Lung (tissue), 12 donors: ENCODE measurements around the gene FSTL1. TPM values are rescaled to one million over a fixed set of nuclear protein-coding genes. Genes with fewer than 3 reads are reported as not detected.

Source experiments
- ATAC-seq: fragments of 200-7000 bp; cut with Tn5 transposase; one replicate; pipeline ENCODE4 v1.9.1; 2020; ENCODE audit warnings: moderate number of reproducible peaks; ENCODE audit not compliant: insufficient read depth, low FRiP score
- DNase-seq, 3 donors: peaks; one replicate each; pipeline ENCODE4 v3.0.0-alpha.2; 2013 to 2017
- H3K27ac ChIP-seq, 2 donors: one replicate each; pipeline ENCODE4 v1.5.1; 2013; ENCODE audit warnings: mild to moderate bottlenecking in 2 of 2, moderate library complexity in 2 of 2, control low read depth in 1 of 2, inconsistent platforms in 1 of 2, low read depth in 1 of 2, low read length in 1 of 2
- H3K27me3 ChIP-seq, 3 donors: one replicate each; pipeline ENCODE4 v1.5.1; 2013; ENCODE audit warnings: low read length in 2 of 3; ENCODE audit not compliant: control insufficient read depth in 3 of 3, insufficient read depth in 3 of 3
- H3K36me3 ChIP-seq, 4 donors: one replicate each; pipeline ENCODE4 v1.5.1; 2013; ENCODE audit warnings: low read length in 4 of 4, mild to moderate bottlenecking in 1 of 4, moderate library complexity in 1 of 4; ENCODE audit not compliant: control insufficient read depth in 4 of 4, insufficient read depth in 4 of 4
- H3K4me1 ChIP-seq, 5 donors: one replicate each; pipeline ENCODE4 v1.5.1; 2013; ENCODE audit warnings: low read length in 5 of 5, mild to moderate bottlenecking in 2 of 5, moderate library complexity in 1 of 5; ENCODE audit not compliant: control insufficient read depth in 5 of 5, insufficient read depth in 5 of 5
- H3K4me3 ChIP-seq: one replicate; pipeline ENCODE4 v1.5.1; 2013; ENCODE audit warnings: mild to moderate bottlenecking, control low read depth, moderate library complexity
- H3K9ac ChIP-seq, 2 donors: one replicate each; pipeline ENCODE4 v1.5.1; 2013; ENCODE audit warnings: low read length in 2 of 2, control low read depth in 1 of 2; ENCODE audit not compliant: insufficient read depth in 1 of 2
- H3K9me3 ChIP-seq, 4 donors: one replicate each; pipeline ENCODE4 v1.5.1; 2013; ENCODE audit warnings: low read length in 3 of 4, mild to moderate bottlenecking in 1 of 4, moderate library complexity in 1 of 4; ENCODE audit not compliant: control insufficient read depth in 4 of 4, insufficient read depth in 3 of 4
- WGBS, 2 donors: extraction: QIAGEN DNeasy Blood & Tissue Kit; methylation state at CpG; one replicate each; pipeline ENCODE4 v1.1.7; 2013; 5-methylcytosine and 5-hydroxymethylcytosine counted together
- polyA plus RNA-seq, 2 donors: library from polyadenylated mRNA; stranded (reverse); fragments of 200-250 nt; gene quantifications; one replicate each; pipeline ENCODE4 v1.2.1, GENCODE V29; 2013
- total RNA-seq, 2 donors: library from RNA; depleted of rRNA in 1 of 2; stranded (reverse); fragments of >200 nt in 1 of 2; gene quantifications; one replicate each; pipeline ENCODE4 v1.2.1, GENCODE V29; 2014 to 2021
- TF ChIP-seq, protein P1 (sequence below): IDR thresholded peaks from 2 replicates; pipeline ENCODE4 v1.5.1; 2012; ENCODE audit warnings: mild to moderate bottlenecking; ENCODE audit errors: control extremely low read depth, extremely low read depth
- donor health status: control.
- donor health status: control.
- donor health status: Bipolar disorder and iron deficiency.
- donor health status: healthy.
- donor health status: DM: yes; HTN: yes; CAD: no.

FSTL1 gene
- total and polyA plus RNA-seq, 4 donors: 24.9 to 544 (median 192) TPM

DNA sequence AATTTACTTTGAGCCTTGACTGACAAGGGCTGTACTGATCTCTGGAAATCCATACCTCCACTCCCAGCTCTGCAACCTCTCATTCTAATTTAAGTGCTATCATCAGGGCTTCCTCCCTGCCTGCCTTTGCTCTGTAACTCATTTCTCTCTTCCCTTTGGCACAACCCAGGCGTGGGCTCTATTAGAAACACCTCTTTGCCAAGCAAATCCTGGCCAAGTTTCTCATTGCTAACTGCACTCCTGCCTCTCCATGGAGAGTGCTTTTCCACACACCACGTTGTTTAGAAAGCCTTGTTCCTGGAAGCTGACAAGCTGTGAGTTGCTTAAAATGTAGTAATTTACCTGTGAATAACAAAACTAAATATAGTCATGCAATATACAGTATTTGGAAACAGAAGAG, 20.1 kb upstream of the FSTL1 start:
- Histone ChIP-seq H3K9ac (no peak overlapping the region), H3K27me3 (no peaks in the 10 kb centered on the region), H3K4me3 (no peak overlapping the region), H3K27ac (peak overlapping the region in 1 of 2 donors; percentile 61), H3K4me1 (peaks cover 0 to 8% (median 0%) of the 10 kb centered on the region in 5 donors), H3K36me3 (no peaks in the 10 kb centered on the region), H3K9me3 (peaks cover 0 to 1% (median 0%) of the 10 kb centered on the region in 4 donors)
- 41 to 56% methylated on average over 2 of the region's 2 CpGs for WGBS, 2 donors
- ATAC-seq (no peak), DNase-seq (no peak)
- TF ChIP-seq, protein P1, sequence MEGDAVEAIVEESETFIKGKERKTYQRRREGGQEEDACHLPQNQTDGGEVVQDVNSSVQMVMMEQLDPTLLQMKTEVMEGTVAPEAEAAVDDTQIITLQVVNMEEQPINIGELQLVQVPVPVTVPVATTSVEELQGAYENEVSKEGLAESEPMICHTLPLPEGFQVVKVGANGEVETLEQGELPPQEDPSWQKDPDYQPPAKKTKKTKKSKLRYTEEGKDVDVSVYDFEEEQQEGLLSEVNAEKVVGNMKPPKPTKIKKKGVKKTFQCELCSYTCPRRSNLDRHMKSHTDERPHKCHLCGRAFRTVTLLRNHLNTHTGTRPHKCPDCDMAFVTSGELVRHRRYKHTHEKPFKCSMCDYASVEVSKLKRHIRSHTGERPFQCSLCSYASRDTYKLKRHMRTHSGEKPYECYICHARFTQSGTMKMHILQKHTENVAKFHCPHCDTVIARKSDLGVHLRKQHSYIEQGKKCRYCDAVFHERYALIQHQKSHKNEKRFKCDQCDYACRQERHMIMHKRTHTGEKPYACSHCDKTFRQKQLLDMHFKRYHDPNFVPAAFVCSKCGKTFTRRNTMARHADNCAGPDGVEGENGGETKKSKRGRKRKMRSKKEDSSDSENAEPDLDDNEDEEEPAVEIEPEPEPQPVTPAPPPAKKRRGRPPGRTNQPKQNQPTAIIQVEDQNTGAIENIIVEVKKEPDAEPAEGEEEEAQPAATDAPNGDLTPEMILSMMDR: no peak

DNA sequence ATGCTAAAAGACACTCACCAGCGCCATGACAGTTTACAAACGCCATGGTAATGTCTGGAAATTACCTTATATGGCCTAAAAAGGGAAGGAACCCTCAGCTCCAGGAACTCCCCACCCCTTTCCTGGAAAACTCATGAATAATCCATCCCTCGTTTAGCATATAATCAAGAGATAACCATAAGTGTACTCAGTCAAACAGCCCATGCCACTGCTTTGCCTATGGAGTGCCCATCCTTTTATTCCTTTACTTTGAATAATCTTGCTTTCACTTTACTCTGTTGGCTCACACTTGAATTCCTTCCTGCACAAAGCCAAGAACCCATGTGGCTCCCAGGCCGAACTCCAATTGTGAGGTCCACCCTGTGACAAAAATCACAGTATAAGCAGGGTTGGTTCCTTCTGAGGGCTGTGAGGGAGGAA, 19.1 kb upstream of the FSTL1 start:
- DNase-seq (no peak), ATAC-seq (no peak)
- TF ChIP-seq, protein P1: no peak
- Histone ChIP-seq H3K9ac (no peak overlapping the region), H3K27me3 (no peaks in the 10 kb centered on the region), H3K9me3 (peaks cover 0 to 1% (median 0%) of the 10 kb centered on the region in 4 donors), H3K4me3 (no peak overlapping the region), H3K4me1 (peaks cover 0 to 8% (median 0%) of the 10 kb centered on the region in 5 donors), H3K27ac (peak overlapping the region in 1 of 2 donors; percentile 61), H3K36me3 (no peaks in the 10 kb centered on the region)
- WGBS, 2 donors: 76 to 82% methylated on average over 4 of the region's 4 CpGs

DNA sequence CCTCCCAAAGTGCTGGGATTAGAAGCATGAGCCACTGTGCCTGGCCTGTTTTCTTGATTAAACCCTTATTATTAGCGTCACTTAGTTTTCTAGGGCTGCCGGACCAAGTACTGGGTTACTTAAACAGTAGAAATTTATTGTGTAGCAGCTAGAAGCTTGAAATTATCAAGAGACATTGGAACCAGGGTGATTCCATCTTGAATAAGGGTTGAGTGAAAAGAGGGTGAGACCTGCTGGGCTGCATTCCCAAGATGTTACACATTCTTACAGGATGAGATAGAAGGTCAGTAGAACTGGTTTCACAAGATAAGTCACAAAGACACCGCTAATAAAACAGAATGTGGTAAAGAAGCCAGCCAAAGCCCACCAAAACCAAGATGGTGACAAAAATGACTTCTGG, 18.6 kb upstream of the FSTL1 start:
- Histone ChIP-seq H3K4me1 (peaks cover 0 to 8% (median 0%) of the 10 kb centered on the region in 5 donors), H3K27ac (peak overlapping the region in 1 of 2 donors; percentile 61)
- ATAC-seq: no peak

More for the DNA sequence above, 18.6 kb upstream of the FSTL1 start:
- TF ChIP-seq, protein P1: no peak
- 79 to 89% methylated on average over 3 of the region's 3 CpGs for WGBS, 2 donors
- Histone ChIP-seq H3K4me3 (no peak overlapping the region), H3K9me3 (peaks cover 0 to 1% (median 0%) of the 10 kb centered on the region in 4 donors), H3K27me3 (no peaks in the 10 kb centered on the region), H3K36me3 (no peaks in the 10 kb centered on the region), H3K9ac (no peak overlapping the region)
- DNase-seq: peak in 2 of 3 donors; percentile 25 to 38
